Chondrocyte (in vitro differentiated cells): Measurements from ENCODE around the gene RIT1. TPM values are rescaled to one million over a fixed set of nuclear protein-coding genes. Genes with fewer than 3 reads are reported as not detected.

ENCODE experiments used
- DNase-seq: peaks from one replicate; pipeline ENCODE4 v3.0.0; 2021; ENCODE audit warnings: mixed read lengths, low spot score
- H3K27ac Mint-ChIP-seq: one replicate; pipeline ENCODE4 v1.8.0; 2021; ENCODE audit warnings: mild to moderate bottlenecking, moderate library complexity, mixed read lengths; ENCODE audit not compliant: unreplicated experiment
- H3K27me3 Mint-ChIP-seq: 2 replicates; pipeline ENCODE4 v1.8.0; 2021; ENCODE audit warnings: low read depth, mixed read lengths
- H3K36me3 Mint-ChIP-seq: 2 replicates; pipeline ENCODE4 v1.8.0; 2021; ENCODE audit warnings: low read depth, mixed read lengths
- H3K4me1 Mint-ChIP-seq: 2 replicates; pipeline ENCODE4 v1.8.0; 2021; ENCODE audit warnings: low read depth, mild to moderate bottlenecking, mixed read lengths
- H3K4me3 Mint-ChIP-seq: one replicate; pipeline ENCODE4 v1.8.0; 2021; ENCODE audit warnings: mild to moderate bottlenecking, moderate library complexity, mixed read lengths; ENCODE audit not compliant: unreplicated experiment
- H3K9me3 Mint-ChIP-seq: 2 replicates; pipeline ENCODE4 v1.8.0; 2021; ENCODE audit warnings: low read depth, mixed read lengths
- CTCF ChIP-seq: fragments of 200-600 bp; sonication (generic); IDR thresholded peaks from 2 replicates; pipeline ENCODE4 v1.5.0; 2021; ENCODE audit warnings: antibody characterized with exemption, mild to moderate bottlenecking, moderate library complexity
- total RNA-seq: library from RNA; stranded (reverse); gene quantifications from 3 replicates; pipeline ENCODE4 v1.2.1, GENCODE V29; 2021

The RIT1 gene
- total RNA-seq, 1 donor from 2014 or later, result 51.4 TPM

DNA sequence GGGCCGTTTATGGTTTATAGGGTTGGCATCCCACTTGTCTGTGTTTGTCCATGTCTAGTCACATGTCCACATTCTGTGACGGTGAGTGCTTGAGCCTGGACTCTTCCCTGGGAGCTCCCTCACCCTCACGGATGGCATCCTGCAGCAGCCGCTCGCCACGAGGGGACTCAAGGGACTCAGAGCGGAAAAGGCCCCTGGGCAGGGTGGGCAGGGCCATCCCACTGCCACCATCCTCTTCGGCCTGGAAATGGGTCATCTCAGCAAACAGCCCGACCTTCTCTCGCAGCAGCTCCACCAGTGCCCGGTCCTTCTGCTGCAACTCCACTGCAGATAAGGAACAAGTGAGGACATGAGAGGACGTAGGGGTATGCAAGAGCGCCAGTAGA lies 41.3 kb upstream of the RIT1 start:
- DNase-seq, result no peak
- no peak overlapping the region for H3K27ac Mint-ChIP-seq
- H3K4me1 Mint-ChIP-seq, result no peaks in the 10 kb centered on the region
- no peak overlapping the region for H3K4me3 Mint-ChIP-seq
- no peaks in the 10 kb centered on the region for H3K9me3 Mint-ChIP-seq
- H3K36me3 Mint-ChIP-seq, result peaks cover 42% of the 10 kb centered on the region
- H3K27me3 Mint-ChIP-seq, result no peaks in the 10 kb centered on the region
- TF ChIP-seq CTCF, result no peak

DNA sequence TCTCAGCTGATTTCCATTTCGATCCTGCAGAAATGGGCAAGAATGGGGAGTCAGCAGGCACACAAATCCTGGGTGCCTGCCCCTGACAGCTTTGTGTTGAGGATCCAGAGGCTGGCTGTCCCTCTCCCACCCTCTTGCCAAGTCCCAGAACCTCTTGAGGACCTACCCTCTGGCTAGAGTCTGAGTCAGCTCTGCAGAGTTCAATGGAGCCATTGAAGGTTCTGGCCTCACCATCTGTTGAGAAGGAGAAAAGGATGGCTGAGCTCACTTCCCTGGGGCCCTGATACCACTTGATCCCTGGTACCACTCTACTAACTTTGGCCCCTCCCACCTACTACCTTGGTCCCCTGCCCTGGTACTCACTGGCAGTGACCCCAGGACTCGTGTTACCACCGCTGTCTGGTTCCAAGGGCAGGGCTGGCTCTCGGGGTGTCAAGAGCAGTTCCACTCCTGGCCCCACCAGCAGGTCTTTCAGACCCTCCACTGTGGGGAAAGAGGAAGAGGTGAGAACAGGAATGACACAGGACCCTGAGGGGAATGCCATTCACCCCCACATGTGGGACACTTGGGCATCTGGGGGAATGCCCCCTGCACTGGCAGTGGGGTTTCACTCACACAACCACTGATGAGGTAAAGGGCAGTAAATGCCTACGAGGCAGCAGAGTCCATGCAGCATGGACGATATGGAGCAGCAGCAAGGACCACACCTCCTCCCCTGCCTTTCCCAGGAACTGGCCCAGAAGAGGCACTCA lies 40.8 kb upstream of the RIT1 start:
- no peaks in the 10 kb centered on the region for H3K27me3 Mint-ChIP-seq
- no peak for TF ChIP-seq CTCF
- H3K36me3 Mint-ChIP-seq, result peaks cover 39% of the 10 kb centered on the region
- no peak for DNase-seq
- H3K27ac Mint-ChIP-seq, result peak overlapping the region; percentile 36
- H3K9me3 Mint-ChIP-seq, result no peaks in the 10 kb centered on the region
- no peak overlapping the region for H3K4me3 Mint-ChIP-seq
- no peaks in the 10 kb centered on the region for H3K4me1 Mint-ChIP-seq

DNA sequence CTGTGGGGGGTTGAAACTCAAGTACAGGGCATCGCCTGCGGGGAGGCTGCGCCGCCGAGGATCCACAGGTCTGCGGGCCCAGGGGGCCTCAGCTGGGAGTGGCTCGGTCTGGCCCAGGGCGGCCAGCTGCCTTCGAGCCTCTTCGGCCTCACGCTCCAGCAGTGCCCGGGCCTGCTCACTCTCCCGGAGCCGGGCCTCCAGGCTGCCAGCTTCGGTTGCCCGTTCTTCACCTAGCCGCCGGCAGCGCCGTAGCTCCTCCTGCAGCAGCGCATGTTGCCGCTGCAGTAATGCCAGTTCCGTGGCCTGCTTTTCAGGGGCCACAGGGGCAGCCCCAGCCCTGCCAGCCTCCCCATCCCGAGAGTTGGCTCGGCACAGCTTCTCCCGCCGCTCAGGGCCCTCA lies 39.7 kb upstream of the RIT1 start:
- peaks cover 3% of the 10 kb centered on the region for H3K4me1 Mint-ChIP-seq
- no peak overlapping the region for H3K4me3 Mint-ChIP-seq
- H3K27me3 Mint-ChIP-seq, result no peaks in the 10 kb centered on the region
- H3K27ac Mint-ChIP-seq, result no peak overlapping the region
- DNase-seq, result no peak
- H3K9me3 Mint-ChIP-seq, result no peaks in the 10 kb centered on the region
- peaks cover 49% of the 10 kb centered on the region for H3K36me3 Mint-ChIP-seq
- no peak for TF ChIP-seq CTCF

DNA sequence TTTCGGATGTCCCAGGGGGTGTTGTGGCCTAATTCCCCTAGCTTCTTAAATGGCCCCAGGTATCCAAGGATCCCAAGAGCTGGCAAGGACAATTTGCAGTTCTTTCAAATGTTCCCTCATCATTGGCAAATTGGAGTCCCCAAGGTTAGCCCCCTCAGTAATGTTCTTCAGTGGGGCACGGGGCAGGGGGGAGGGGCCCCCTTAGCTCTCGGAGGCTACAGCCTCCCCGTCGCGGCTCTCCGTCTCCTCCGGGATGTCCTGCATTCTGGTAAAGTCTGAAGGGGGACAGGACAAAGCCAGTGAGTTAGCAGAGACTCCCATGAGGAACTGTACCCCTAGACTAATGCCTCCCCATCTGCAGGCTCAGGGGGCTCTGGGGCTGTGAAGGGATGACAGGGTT lies 36.6 kb upstream of the RIT1 start:
- Mint-ChIP-seq H3K36me3 (peaks cover 38% of the 10 kb centered on the region), H3K4me1 (peaks cover 15% of the 10 kb centered on the region)

GRCh38 chr1:155947292-155947691 lies 36.1 kb upstream of the RIT1 start:
- TF ChIP-seq CTCF, result no peak
- Mint-ChIP-seq H3K36me3 (peaks cover 34% of the 10 kb centered on the region), H3K4me1 (peaks cover 19% of the 10 kb centered on the region), H3K27ac (no peak overlapping the region), H3K9me3 (no peaks in the 10 kb centered on the region), H3K27me3 (no peaks in the 10 kb centered on the region), H3K4me3 (no peak overlapping the region)
- no peak for DNase-seq

More for the DNA sequence above, 36.6 kb upstream of the RIT1 start:
- no peak for TF ChIP-seq CTCF
- H3K27ac Mint-ChIP-seq, result no peak overlapping the region
- H3K9me3 Mint-ChIP-seq, result no peaks in the 10 kb centered on the region
- no peak for DNase-seq
- H3K4me3 Mint-ChIP-seq, result no peak overlapping the region
- no peaks in the 10 kb centered on the region for H3K27me3 Mint-ChIP-seq
